GM19397 (cell line): ENCODE results near the gene PVALEF.
"Not testable (repeated sequence)": the region's sequence is repeated elsewhere in the genome, so short reads cannot be mapped to it uniquely, and the experiment has no call there.

Experiments
- ATAC-seq: cut with Tn5 transposase; IDR thresholded peaks from one replicate; pipeline ENCODE4 v1.9.1; 2021; ENCODE audit warnings: mild to moderate bottlenecking, moderate library complexity; ENCODE audit not compliant: unreplicated experiment

Gene PVALEF

DNA sequence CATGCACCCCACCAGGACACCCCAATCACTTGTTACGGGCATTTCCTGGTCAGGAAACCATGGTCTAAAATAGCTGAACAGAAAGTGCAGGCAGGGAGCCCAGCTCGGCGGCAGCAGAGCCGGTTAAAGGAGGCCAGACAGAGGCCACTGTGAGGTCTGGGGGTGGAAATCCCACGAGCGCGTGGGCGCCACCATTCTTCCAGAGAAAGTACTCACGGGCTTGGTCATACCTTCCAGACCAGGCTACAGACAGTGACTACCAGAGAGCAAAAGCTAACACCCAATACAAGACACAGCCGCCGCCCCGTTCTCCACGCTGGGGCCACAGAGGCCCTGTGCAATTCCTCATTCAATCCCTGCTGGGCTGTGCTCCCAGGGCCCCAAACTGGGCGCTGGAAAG is 45.6 kb downstream of the PVALEF start:
- ATAC-seq: no peak

DNA sequence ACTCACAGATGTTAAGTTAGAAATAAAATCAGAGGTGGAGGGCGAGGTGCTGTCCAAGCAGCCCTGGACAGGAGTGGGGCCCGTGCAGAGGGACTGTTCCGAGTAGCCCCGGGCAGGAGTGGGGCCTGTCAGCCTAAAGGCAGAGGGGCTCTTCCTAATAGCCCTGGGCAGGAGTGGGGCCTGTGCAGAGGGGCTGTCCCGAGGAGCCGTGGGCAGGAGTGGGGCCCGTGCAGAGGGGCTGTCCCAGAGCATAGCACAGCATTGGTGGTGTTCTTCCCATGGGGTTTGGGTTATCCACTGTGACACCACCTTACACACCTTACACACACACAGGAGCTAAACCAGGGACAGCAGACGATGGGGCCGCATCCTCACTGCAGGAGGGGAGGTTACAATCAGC is 47.1 kb downstream of the PVALEF start:
- ATAC-seq: no peak

DNA sequence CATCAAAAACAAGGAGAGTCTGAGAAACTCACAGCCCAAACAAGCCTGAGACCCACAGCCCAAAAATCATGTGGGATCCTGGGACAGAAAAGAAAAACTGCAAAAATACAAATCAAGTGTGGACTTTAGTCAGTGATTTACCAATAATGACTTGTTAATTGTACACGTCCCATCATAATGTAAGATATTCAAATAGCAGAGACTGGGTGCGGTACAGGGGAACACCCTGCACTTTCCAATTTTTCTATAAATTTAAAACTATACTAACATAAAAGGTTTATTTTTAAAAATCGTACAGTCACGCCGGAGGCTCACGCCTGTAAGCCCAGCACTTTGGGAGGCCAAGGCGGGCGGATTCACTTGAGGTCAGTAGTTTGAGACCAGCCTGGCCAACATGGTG is 48.7 kb downstream of the PVALEF start:
- ATAC-seq: no peak

DNA sequence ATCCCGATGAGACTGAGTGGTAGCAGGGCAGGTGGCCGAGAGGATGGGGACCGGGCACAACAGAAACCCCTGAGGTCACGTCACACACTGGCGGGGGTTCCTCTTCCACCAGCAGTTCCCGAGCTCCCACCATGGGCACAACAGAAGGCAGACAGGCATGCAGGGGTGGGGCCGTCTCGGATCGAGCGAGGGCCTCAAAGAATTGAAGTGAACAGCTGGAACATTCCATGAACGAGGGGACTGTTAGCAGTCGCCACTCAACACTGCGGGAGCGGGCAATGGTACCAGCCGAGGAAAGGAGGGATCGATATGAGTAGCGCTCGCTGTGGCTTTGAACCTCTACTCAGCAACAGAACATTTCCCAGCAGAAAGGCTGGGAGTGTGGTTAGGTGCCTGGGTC is 52.2 kb downstream of the PVALEF start:
- ATAC-seq: no peak

DNA sequence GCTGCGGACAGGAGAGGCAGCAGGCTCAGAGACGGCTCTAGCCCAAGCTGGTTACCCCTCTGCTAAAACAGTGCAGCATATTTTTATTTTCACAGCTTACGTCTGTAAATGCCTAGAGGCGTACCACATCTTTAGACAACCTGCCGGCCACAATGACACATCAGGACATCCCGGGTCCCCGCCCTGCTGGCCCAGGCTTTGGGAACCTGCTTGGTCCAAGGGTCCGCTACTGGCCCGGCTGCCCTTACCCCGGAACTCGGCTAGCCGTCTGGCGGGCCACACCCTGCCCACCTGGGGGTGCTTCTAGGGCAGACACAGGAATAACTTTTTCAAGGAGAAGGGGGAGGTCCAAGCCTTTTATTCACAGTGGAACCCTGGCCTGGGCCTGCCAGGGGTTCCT is 53.2 kb downstream of the PVALEF start:
- ATAC-seq: no peak

DNA sequence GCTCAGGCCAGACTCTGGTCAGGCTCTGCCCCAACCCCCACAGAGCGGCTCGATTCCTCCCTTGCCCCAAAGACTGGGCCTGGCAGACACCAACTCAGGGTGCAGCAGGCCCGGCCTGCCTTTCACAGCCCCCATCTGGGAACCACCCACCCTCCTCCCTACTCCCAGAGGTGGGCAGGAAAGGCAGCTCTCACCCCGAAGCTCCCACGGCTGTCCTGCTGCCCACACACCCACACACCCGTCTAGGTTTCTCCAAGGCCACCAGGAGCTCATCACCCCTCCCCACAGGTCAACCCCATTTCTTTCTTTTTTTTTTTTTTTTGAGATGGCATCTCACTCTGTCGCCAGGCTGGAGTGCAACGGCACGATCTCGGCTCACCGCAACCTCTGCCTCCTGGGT is 53.7 kb downstream of the PVALEF start:
- ATAC-seq: no peak

DNA sequence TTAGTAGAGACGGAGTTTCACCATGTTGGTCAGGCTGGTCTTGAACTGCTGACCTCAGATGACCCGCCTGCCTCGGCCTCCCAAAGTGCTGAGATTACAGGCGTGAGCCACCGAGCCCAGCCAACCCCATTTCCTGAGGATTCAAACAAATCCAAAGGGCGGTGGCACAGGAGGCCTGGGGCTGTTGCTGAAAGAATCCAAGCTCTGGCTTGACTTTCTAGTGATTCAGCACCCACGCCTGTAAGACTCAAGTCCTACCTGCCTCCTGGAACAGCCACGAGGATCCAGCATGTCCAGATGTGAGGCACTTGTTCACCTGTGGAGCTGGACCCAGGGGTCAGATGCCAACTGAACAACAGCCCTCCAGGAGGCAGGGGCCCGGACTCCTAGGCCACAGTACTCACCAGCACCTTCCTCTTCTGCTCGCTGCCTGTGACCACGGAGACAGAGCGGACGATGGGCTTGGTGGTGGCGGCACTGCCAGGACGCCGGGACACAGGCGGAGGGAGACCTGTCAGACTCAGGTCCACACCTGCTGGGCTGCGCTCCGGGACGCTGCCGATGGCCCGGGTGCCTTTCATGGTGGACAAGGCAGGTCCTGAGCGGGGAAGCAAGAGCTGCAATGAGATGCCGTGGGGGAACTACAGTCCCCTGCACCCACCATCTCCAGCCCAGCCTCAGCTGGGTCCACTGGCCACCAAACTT is 54.3 kb downstream of the PVALEF start:
- no peak for ATAC-seq

DNA sequence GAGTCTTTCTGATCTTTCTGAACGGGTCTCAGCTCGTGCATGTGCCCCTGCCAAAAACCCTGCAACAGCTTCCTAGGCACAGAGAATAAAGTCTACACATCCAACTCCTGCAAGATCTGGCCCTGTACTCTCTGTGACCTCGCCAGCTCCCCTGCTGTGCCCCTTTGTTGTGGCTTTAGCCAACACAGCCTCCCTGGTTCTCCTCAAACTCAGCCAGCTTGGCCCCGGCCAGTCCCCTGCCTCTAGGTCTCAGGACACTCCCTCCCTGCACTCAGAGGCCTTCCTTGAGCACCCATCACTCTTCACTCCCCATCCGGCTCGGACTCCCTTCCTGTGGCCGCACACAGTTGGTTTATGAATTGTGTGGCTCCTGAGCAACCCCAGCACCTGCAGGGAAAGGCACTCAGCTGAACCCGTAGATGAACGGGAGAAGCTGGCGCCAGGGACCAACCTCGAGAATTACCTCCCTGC is 56.1 kb downstream of the PVALEF start:
- ATAC-seq: no peak

DNA sequence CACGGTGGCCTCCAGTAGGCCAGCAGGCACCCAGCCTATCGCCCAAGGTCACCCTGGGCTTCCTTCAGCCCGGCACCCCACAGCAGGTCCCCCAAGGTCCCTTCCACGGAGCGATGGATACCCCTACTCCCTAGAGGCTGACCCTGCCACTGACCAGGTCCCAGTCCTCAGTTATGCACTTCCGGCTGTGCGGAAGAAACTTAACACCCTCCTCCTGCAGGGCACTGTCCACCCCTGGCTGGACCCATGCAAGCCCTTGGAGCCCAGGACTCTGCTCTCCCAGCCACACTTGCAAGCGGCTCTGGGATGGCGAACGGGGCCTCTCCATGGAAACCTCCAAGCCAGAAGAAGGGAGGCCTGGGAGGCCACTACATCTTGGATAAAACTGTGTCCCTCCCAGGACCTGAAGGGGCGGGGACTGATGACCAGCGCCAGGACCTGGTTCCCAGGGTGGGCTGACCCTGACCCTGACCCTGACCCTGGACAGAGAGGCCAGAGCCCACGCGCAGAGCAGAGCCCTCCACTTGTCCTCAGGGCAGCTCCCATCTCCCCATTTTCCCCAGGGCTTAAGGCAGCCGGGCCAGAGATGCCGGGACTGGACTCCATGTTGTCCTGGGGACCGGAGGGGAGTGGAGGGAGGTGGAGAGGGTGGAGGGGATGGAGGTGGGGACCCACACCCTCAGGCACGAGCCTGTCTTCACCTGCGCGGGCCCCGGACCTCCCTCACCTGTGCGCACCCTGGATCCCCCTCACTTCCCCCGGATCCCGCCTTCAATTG is 56.7 kb downstream of the PVALEF start:
- ATAC-seq: no peak

DNA sequence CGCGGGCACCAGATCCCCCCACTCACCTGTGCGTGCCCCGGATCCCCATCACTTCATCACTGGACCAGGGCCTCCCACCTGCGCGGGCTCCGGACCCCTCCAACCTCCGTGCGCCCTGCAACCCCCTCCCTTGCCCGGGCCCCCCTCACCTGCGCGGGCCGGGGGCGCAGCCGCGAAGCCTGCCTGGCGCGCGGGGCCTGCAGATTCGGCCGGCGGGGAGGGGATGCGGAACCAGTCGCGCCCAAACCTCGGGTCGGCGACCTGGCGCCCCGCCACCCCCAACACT is 57.3 kb downstream of the PVALEF start:
- ATAC-seq: no peak

DNA sequence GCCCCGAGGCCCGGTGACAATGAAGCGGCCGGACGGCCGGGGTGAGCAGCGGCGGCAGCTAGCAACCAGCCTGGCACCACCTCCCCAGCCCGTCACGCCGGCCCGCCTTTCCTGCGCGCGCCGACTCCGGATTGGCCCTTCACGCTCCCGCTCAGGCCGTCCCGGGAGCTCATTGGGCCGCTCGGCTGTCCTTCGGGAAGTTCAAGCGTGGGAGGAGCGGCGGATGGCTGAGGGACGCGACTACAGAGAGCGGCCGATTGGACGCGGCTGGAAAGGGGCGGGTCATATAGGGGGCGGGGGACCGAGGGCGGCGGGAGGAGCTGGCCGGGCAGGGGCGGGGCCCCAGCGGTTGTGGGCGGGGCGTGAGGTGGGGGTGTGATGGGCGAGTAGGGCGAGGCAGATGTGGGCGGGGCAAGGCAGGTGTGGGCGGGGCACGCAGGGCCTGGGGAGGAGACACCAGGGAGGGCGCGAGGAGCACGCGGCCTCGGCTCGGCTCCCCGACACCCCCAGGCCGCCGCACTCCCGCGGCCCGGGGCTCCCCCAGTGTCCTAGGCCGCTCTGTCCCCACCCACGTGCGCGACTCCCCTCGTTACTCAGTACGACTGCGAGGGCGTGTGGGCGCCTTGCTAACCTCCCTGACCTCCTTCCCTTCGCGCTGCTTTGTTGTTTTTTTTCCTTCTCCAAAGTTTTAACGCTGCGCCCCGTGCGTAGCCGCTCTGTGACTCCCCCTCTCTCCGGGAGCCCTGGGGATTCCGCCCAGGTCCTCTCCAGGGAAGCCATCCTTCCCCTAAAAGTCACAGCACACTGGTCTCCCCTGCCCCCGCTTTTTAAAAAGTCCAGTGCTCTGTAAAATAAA is 57.8 kb downstream of the PVALEF start, which contains the start of gene CEP131:
Gene CEP131 (minus strand): TSS at position 60 of the 856 bp plus-strand sequence. CDS start 2,909 bp downstream, outside the sequence.
- peak; percentile 96 for ATAC-seq

DNA sequence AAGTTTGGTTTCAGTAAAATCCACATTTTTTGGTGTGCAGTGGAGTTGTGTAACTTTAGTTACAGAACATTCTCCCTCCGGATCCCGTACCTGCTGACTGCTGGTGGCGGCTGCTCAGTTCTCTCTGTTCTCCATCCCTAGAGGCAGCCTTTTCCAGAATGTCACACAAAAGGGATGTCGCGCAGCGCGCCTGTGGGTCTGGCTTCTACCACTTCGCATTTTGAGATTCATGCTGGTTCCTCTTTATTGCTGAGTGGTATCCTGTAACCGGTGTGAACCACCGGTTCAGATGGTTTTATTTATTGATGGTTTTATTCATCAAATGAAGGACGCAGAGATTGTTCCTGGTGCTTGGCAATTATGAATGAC is 58.4 kb downstream of the PVALEF start:
- no peak for ATAC-seq

DNA sequence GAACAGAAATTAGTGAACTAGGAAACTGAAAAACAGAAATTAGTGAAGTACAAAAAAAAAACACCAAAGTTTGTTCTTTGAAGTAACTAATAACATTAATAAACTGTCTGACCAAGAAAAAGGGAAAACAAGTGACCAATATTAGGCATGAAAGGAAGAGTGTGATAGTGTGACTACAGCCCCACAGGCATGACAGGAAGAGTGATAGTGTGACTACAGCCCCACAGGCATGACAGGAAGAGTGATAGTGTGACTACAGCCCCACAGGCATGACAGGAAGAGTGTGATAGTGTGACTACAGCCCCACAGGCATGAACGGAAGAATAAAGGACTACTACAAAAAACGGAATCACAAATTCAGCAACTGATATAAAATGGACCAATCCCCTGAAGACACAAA is 62.3 kb downstream of the PVALEF start:
- ATAC-seq: not testable (repeated sequence)

DNA sequence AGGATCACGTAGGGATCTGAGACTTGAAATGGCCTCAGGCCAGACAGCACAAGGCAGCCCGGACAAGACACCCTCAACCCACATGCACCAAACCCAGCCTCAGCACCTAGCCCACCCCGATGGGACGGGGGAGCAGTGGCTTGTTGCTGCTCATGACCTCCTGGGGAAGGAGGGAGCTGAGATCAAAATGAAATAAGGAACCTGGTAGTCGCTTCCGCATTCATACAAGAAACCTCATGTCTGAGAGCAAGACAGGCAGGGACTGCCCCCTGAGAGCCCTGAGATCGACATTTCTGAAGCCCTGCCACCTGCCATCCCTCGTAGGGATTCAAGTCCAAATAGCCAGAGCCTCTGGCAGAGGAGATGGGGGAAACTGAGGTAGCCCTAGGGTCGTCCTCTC is 63.1 kb downstream of the PVALEF start:
- ATAC-seq: no peak

DNA sequence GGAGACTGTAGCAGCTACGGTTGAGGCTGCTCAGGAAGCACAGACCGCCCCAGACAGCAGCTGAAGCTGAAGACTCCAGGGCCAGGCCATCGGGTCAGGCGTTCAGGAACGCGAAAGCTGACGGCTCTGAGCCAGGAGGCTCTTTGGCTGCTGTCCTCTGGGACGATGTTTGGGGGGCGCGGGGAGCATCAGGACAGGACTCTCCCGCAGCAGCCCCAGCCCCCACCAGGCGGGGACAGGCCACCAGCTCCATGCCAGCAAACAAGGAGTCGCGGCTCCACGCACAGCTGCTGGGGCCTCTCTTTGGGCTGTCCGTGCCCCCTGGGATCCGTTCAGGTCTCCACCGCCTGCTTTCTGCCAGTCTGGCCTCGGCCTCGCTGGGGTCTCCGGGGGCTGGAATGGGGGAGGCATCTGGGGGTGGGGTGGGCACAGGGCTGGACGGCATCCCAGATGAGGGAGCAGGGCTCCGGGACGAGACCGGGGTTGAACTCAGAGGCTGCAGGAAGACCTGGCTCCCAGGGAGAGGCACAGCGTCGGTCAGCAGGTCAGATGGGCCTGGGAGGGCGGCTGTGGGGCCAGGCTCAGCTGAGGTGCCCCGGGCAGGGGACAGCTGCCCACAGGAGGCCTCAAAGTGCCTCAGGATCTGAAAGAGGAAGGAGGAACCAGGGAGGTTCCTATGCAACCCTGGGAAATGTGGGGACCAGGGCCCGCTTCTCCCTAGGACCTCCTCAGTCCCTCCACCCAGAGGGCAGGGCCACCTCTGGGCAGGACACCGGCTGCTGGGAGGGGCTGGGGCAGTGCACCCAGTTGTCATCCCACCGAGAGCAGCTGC is 63.7 kb downstream of the PVALEF start:
- no peak for ATAC-seq

DNA sequence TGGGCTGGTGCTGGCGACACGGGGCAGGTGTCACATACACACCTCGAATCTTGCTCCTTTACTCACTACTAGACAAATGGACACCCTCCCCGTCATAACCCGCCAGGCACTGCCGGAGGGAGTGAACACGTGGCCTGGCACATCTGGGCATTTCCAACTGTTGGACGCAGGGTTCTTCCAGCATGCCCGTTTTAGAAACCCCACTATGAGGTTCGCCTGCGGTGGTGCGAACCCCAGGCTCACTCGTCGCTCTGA is 64.3 kb downstream of the PVALEF start:
- no peak for ATAC-seq

DNA sequence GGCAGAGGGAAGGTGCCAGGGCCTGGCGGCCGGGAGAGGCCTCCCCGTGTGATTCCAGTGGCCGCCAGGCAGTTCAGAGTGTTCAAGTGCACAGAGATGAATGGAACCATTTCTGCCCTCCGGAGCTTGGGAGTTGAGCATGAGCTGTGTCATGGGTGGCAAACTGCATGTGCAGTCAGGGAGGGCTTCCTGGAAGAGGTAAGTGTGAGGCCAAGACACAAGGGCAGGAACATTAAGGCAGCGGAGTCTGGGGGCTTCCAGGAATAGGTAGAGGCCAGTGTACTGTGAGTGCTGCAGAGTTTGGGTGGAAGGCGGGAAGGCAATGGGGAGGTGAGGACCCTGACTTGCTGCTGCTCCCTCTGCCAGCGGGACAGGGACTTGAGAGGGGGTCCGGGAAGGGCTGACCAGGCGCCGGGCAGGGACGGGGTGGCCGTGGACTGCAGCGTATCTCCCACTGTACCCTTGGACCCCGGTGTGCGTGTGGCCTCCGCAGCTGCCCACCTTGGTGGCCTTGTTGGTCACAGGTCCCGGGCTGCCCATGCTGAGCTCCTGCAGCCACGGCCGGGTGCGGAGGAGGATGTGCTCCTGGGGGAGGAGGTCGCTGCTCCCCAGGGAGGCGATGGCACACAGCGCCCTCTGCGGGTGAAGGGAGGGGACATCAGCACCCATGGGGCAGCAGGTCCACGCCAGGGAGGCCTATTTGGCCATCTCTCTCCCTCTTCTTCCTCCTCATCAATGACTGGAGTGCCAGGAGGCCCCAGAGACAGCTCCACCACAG is 64.9 kb downstream of the PVALEF start:
- ATAC-seq: no peak

DNA sequence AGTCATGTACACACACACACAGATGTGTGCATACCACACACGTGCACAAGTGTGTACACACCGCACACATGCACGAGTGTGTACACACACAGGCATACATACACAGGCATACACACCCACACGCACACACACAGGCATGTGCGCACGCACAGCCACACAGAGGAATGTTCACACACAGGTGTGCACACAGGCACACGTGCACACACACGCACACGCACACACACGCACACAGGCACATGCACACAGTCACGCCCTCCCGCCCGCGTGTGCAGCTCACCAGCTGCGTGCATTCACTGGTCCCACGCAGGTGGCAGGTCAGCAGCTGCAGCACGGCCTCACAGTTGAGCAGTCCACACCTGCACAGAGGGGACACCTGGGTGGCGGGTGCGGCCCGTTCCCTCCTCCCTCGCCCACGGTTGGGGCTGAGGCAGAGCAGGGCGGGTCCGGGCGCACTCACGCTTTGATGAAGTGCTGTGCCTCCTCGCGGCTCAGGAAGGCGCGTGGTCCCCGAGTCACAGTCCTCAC is 65.9 kb downstream of the PVALEF start:
- ATAC-seq: no peak

DNA sequence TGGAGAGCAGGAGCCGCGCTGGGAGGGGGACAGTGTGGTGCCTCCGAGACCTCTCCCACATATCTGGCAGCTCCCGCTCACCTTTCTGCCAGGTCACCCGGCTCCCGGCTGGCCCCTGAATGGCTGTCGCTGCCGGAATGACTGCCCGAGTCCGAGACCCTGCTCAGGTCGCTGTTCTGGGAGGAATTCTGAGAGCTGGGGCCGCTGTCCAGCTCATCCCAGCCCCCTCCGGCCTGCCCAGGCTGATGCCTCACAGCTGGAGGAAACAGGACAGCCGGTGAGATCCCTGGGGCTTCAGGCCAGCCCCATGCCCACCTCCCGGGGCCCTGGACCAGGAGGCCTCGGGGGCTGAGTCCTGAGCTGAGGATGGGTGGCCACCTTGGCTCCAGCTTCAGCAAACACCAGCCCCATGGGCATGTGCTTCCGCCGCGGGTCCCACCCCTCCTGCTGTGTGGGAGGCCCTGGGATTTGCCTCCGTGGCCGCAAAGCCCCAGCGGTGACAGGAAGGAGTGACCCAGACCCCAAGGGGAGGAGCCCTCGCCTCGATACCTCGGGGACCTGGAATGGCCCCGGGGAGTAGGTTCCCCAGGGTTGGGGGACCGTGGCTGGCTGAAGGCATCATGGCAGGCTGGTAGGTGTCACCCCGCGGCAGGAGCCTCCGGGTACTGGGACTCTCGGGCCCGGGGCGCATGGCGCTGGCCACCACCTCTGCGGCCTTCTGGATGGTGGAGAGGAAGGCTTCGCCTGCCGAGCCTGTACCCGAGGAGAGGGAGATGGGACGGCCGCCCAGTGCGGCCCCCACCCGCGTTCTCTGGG is 66.7 kb downstream of the PVALEF start:
- no peak for ATAC-seq
